GM12878 (cell line): ENCODE measurements around the gene ROBO4. TPM values are rescaled to one million over a fixed set of nuclear protein-coding genes. Genes with fewer than 3 reads are reported as not detected.

ENCODE experiments used
- ATAC-seq: fragments of 200-7000 bp; cut with Tn5 transposase; 3 replicates; pipeline ENCODE4 v1.9.1; 2020; ENCODE audit warnings: mild to moderate bottlenecking, moderate library complexity
- BruUV-seq: library from RNA; stranded (reverse); fragments of 400-500 nt; replicated peaks from 2 replicates; lab custom pipeline; 2021; lab: Mats Ljungman, UMichigan
- CTCF ChIA-PET: fragments of 300-600 bp; sonication (Branson Sonifier 250); formaldehyde crosslinking; extraction: SDS; loops from one replicate; lab custom pipeline; 2021; ENCODE audit warnings: inconsistent platforms; lab: Yijun Ruan, JAX
- POLR2A ChIA-PET: fragments of 350-600 bp; formaldehyde crosslinking; extraction: SDS; loops from one replicate; lab custom pipeline; 2021; ENCODE audit warnings: inconsistent platforms; lab: Charles Lee
- RAD21 ChIA-PET: fragments of 300-600 bp; sonication (Branson Sonifier 250); formaldehyde crosslinking; loops from one replicate; lab custom pipeline; 2023; ENCODE audit warnings: antibody characterized with exemption; ENCODE audit not compliant: unreplicated experiment; lab: Charles Lee
- SMC1A ChIA-PET: fragments of 300-600 bp; sonication (Branson Sonifier 250); formaldehyde crosslinking; loops from one replicate; lab custom pipeline; 2023; ENCODE audit not compliant: unreplicated experiment, uncharacterized antibody; lab: Charles Lee
- DNase-seq: peaks from one replicate; pipeline ENCODE4 v3.0.0-alpha.2; 2011; ENCODE audit warnings: low read depth, low spot score
- FAIRE-seq: peaks from 3 replicates; lab custom pipeline; 2011; peaks lifted over from hg19 to GRCh38; lab: Jason Lieb, UNC
- H2AFZ ChIP-seq: 2 replicates; pipeline ENCODE4 v1.6.0; 2011; ENCODE audit warnings: low read depth, low read length, control low read depth; ENCODE audit not compliant: control insufficient read depth
- H3K27ac ChIP-seq: 2 replicates; pipeline ENCODE4 v1.5.1; 2011; ENCODE audit warnings: control low read depth; ENCODE audit not compliant: control insufficient read depth, insufficient read depth
- H3K27me3 ChIP-seq, 2 experiments: replicated peaks in 1 of 2; 2 replicates each; pipeline versions ENCODE4 v1.6.0 to v1.6.1; 2011; ENCODE audit warnings: low read length in 1 of 2; ENCODE audit not compliant: control insufficient read depth in 2 of 2, insufficient read depth in 2 of 2
- H3K36me3 ChIP-seq, 2 experiments: 2 replicates each; pipeline ENCODE4 v1.5.1; 2011; ENCODE audit warnings: low read length in 1 of 2; ENCODE audit not compliant: control insufficient read depth in 2 of 2, insufficient read depth in 2 of 2
- H3K4me1 ChIP-seq: 2 replicates; pipeline ENCODE4 v1.6.1; 2011; ENCODE audit warnings: mild to moderate bottlenecking, low read length, moderate library complexity, mixed read lengths; ENCODE audit not compliant: control insufficient read depth, insufficient read depth
- H3K4me2 ChIP-seq: 2 replicates; pipeline ENCODE4 v1.6.0; 2011; ENCODE audit warnings: control low read depth; ENCODE audit not compliant: control insufficient read depth, insufficient read depth
- H3K4me3 ChIP-seq: fragments of 200-600 bp; sonication (generic); 2 replicates; pipeline ENCODE4 v1.5.1; 2016
- H3K79me2 ChIP-seq: 2 replicates; pipeline ENCODE4 v1.6.0; 2011; ENCODE audit warnings: low read length; ENCODE audit not compliant: control insufficient read depth, insufficient read depth
- H3K9ac ChIP-seq: 2 replicates; pipeline ENCODE4 v1.8.0; 2011; ENCODE audit warnings: low read length, control low read depth, mixed read lengths; ENCODE audit not compliant: control insufficient read depth, insufficient read depth
- H3K9me3 ChIP-seq: replicated peaks from 3 replicates; pipeline ENCODE4 v1.5.1; 2011; ENCODE audit warnings: mild to moderate bottlenecking, low read length; ENCODE audit not compliant: control insufficient read depth, insufficient read depth
- H4K20me1 ChIP-seq: 2 replicates; pipeline ENCODE4 v1.6.0; 2011; ENCODE audit not compliant: control insufficient read depth, insufficient read depth
- CBFB ChIP-seq: IDR thresholded peaks from 2 replicates; pipeline ENCODE4 v1.6.1; 2016; ENCODE audit warnings: antibody characterized with exemption, low read depth
- ESRRA ChIP-seq: IDR thresholded peaks from 2 replicates; pipeline ENCODE4 v1.6.1; 2012; ENCODE audit warnings: mild to moderate bottlenecking, low read length, improper control_type of control experiment
- EZH2 ChIP-seq: IDR thresholded peaks from 2 replicates; pipeline ENCODE4 v1.6.1; 2012; ENCODE audit warnings: low read depth, mild to moderate bottlenecking, control low read depth, inconsistent platforms, low read length, borderline replicate concordance; ENCODE audit not compliant: control insufficient read depth
- HCFC1 ChIP-seq: fragments of 150-350 bp; IDR thresholded peaks from 2 replicates; pipeline ENCODE4 v1.6.1; 2014; ENCODE audit warnings: low read length
- HDGF ChIP-seq: fragments of 450-650 bp; IDR thresholded peaks from 2 replicates; pipeline ENCODE4 v1.6.1; 2016; ENCODE audit warnings: antibody characterized with exemption
- IRF3 ChIP-seq: fragments of 450-650 bp; IDR thresholded peaks from 2 replicates; pipeline ENCODE4 v1.6.1; 2014; ENCODE audit warnings: mild to moderate bottlenecking
- IRF5 ChIP-seq: fragments of 450-650 bp; IDR thresholded peaks from 2 replicates; pipeline ENCODE4 v1.6.1; 2017; ENCODE audit warnings: borderline replicate concordance
- RAD21 ChIP-seq: IDR thresholded peaks from 2 replicates; pipeline ENCODE4 v1.6.1; 2011; ENCODE audit warnings: mild to moderate bottlenecking, low read depth, low read length, moderate library complexity; ENCODE audit not compliant: insufficient read depth
- SMC3 ChIP-seq: IDR thresholded peaks from 2 replicates; pipeline ENCODE4 v1.6.1; 2011; ENCODE audit warnings: low read length, improper control_type of control experiment, borderline replicate concordance
- SUZ12 ChIP-seq: fragments of 200-600 bp; sonication (generic); IDR thresholded peaks from one replicate; pipeline ENCODE4 v1.6.1; 2018; ENCODE audit warnings: antibody characterized with exemption, mild to moderate bottlenecking; ENCODE audit not compliant: unreplicated experiment
- ZSCAN29 ChIP-seq: fragments of 450-650 bp; IDR thresholded peaks from 2 replicates; pipeline ENCODE4 v1.6.1; 2017; ENCODE audit warnings: mild to moderate bottlenecking, moderate library complexity
- ZZZ3 ChIP-seq: IDR thresholded peaks from 2 replicates; pipeline ENCODE4 v1.6.1; 2011; ENCODE audit warnings: low read depth; ENCODE audit not compliant: control insufficient read depth, insufficient read length
- WGBS: methylation state at CpG from one replicate; pipeline ENCODE4 v1.1.6; 2016; ENCODE audit warnings: low lambda C conversion rate; ENCODE audit not compliant: insufficient replicate concordance, insufficient coverage; ENCODE audit errors: missing lambda C conversion rate; 5-methylcytosine and 5-hydroxymethylcytosine counted together
- in situ Hi-C: fragments of 300-500 bp; cut with MboI; formaldehyde crosslinking; loops from 9 replicates; pipeline ENCODE4 v1.14.3; 2018; ENCODE audit warnings: mixed read lengths
- intact Hi-C: fragments of 100-400 bp; cut with micrococcal nuclease; formaldehyde crosslinking; loops from one replicate; pipeline ENCODE4 v1.14.2; 2022; ENCODE audit not compliant: unreplicated experiment
- polyA plus RNA-seq, 11 experiments: library from polyadenylated mRNA; depleted of rRNA in 4 of 11; unstranded in 6 of 11; stranded (reverse) in 5 of 11; fragments of >200 nt; fragmentation: Nextera tagmentation in 4 of 11; fragmentation: Illumina TruSeq in 1 of 11; extraction: Ambion mirVana in 4 of 11; extraction: Trizol in 1 of 11; gene quantifications; 1 replicate in 1 of 11; 2 replicates in 10 of 11; pipeline versions ENCODE4 v1.2.1 to v1.2.3, GENCODE V29; 2011 to 2016; ENCODE audit warnings: inconsistent platforms in 2 of 11, missing spikeins in 2 of 11, low read depth in 1 of 11
- total RNA-seq, 4 experiments: library from RNA; depleted of rRNA in 3 of 4; stranded (reverse); fragments of >200 nt in 3 of 4; fragmentation: Illumina TruSeq in 1 of 4; extraction: Trizol in 1 of 4; gene quantifications; 2 replicates each; pipeline versions ENCODE4 v1.2.1 to v1.2.3, GENCODE V29; 2013 to 2021

ROBO4 gene
- total and polyA plus RNA-seq, 10 of the 15 experiments (the other 5 are each of a cell fraction or from before 2014, with no cell fraction given), result not detected

- Histone ChIP-seq H3K36me3 (no peaks in the 10 kb centered on the region), H3K79me2 (no peaks in the 10 kb centered on the region), H3K9me3 (no peaks in the 10 kb centered on the region), H3K4me2 (no peak overlapping the region), H3K27me3 (peaks cover 25 to 29% of the 10 kb centered on the region in 2 experiments), H3K27ac (no peak overlapping the region), H3K4me1 (no peaks in the 10 kb centered on the region), H2AFZ (no peak overlapping the region), H3K9ac (no peak overlapping the region), H3K4me3 (no peak overlapping the region), H4K20me1 (no peaks in the 10 kb centered on the region)
- ChIA-PET RAD21 (no interaction called here), SMC1A (no interaction called here), CTCF (no interaction called here), POLR2A (no interaction called here)
- FAIRE-seq (no peak), ATAC-seq (no peak), DNase-seq (no peak)
- TF ChIP-seq SUZ12 (peak; percentile 53), EZH2 (no peak)
- in situ Hi-C loops, result no loop called here
- WGBS, result 28% methylated on average over 53 of the region's 63 CpGs
- no TSS peak for BruUV-seq
- intact Hi-C loops, result loop anchor here (5.0 kb wide), 1 partner anchor 466 kb away; no protein-coding TSS in a partner anchor
Observed at GRCh38 chr11:124868331-124869274, 29.1 kb downstream of the ROBO4 start.

GRCh38 chr11:124867700-124868099, 30.0 kb downstream of the ROBO4 start:
- Histone ChIP-seq H3K36me3 (no peaks in the 10 kb centered on the region), H3K4me2 (no peak overlapping the region), H3K4me1 (no peaks in the 10 kb centered on the region), H3K9me3 (no peaks in the 10 kb centered on the region), H3K27me3 (peaks cover 30 to 31% of the 10 kb centered on the region in 2 experiments), H4K20me1 (no peaks in the 10 kb centered on the region), H3K9ac (no peak overlapping the region), H3K27ac (no peak overlapping the region), H3K4me3 (no peak overlapping the region), H3K79me2 (no peaks in the 10 kb centered on the region), H2AFZ (no peak overlapping the region)
- ChIA-PET SMC1A (no interaction called here), CTCF (interaction anchor here (0.9 to 1.6 kb wide), 5 partner anchors 21 to 228 kb away, joined by 3 to 5 read pairs (median 4); no protein-coding TSS in a partner anchor), POLR2A (interaction anchor here (1.1 kb wide), 1 partner anchor 10 kb away, joined by 4 read pairs; no protein-coding TSS in a partner anchor), RAD21 (interaction anchor here (0.8 kb wide), 1 partner anchor 283 kb away, joined by 4 read pairs; no protein-coding TSS in a partner anchor)
- BruUV-seq, result no TSS peak
- peak; percentile 79 for ATAC-seq
- WGBS, result 0% methylated on average over 6 of the region's 8 CpGs
- in situ Hi-C loops, result no loop called here
- no peak for DNase-seq
- intact Hi-C loops, result loop anchor here (5.0 kb wide), 1 partner anchor 465 kb away; no protein-coding TSS in a partner anchor
- no peak for FAIRE-seq
- TF ChIP-seq CBFB (no peak), ZSCAN29 (no peak), IRF5 (no peak), HDGF (no peak), ESRRA (no peak), SMC3 (peak; percentile 11; the same call in 1 of the 2 replicates), IRF3 (no peak), ZZZ3 (no peak), RAD21 (peak; percentile 35), HCFC1 (no peak)
